Cardiac fibroblast (primary cell): Measurements from ENCODE around the gene GDI2.

Experiments
- DNase-seq, 2 donors: peaks; one replicate each; pipeline versions ENCODE4 v3.0.0 to v3.0.0-alpha.2; 2010; ENCODE audit warnings: low read depth in 2 of 2
- H3K4me3 ChIP-seq, 2 donors: replicated peaks in 1 of 2; 1 replicate in 1 of 2; 2 replicates in 1 of 2; pipeline ENCODE4 v1.5.1; 2011; ENCODE audit warnings: low read depth in 2 of 2, low read length in 2 of 2, mild to moderate bottlenecking in 2 of 2, moderate library complexity in 1 of 2
- TF ChIP-seq, protein P1 (sequence below): IDR thresholded peaks from one replicate; pipeline ENCODE4 v1.5.1; 2011; ENCODE audit warnings: low read depth, mild to moderate bottlenecking, low read length, inconsistent platforms

The GDI2 gene

DNA sequence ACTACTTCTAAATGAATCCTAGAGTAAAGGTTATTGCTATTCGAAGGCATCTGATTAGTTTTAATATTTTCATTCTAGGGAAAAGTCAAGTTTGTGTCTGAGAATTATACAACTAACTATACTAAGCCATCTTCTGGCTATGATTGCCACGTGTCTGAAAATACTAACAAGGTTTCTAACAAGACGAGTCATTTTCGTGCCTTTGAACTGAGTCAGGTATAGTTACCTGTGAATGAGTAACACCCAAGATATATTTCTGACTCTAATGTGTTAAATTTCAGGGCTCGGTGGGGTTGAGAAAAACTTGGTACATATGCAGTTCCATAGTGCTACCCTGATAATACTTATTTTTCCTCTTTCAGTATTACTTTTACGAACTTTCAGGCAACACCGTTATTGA, 93.1 kb downstream of the GDI2 start:
- TF ChIP-seq, protein P1, sequence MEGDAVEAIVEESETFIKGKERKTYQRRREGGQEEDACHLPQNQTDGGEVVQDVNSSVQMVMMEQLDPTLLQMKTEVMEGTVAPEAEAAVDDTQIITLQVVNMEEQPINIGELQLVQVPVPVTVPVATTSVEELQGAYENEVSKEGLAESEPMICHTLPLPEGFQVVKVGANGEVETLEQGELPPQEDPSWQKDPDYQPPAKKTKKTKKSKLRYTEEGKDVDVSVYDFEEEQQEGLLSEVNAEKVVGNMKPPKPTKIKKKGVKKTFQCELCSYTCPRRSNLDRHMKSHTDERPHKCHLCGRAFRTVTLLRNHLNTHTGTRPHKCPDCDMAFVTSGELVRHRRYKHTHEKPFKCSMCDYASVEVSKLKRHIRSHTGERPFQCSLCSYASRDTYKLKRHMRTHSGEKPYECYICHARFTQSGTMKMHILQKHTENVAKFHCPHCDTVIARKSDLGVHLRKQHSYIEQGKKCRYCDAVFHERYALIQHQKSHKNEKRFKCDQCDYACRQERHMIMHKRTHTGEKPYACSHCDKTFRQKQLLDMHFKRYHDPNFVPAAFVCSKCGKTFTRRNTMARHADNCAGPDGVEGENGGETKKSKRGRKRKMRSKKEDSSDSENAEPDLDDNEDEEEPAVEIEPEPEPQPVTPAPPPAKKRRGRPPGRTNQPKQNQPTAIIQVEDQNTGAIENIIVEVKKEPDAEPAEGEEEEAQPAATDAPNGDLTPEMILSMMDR: no peak
- no peak for DNase-seq
- H3K4me3 ChIP-seq: no peak overlapping the region

GRCh38 chr10:5719546-5719945, 93.7 kb downstream of the GDI2 start:
- no peak for DNase-seq
- TF ChIP-seq, protein P1: no peak
- H3K4me3 ChIP-seq: no peak overlapping the region
